PC-3 (cell line): ENCODE measurements around the gene FRMD5.

Experiments used
- EZH2 ChIP-seq: fragments of 300-600 bp; sonication (generic); IDR thresholded peaks from one replicate; pipeline ENCODE4 v1.6.1; 2017; ENCODE audit warnings: antibody characterized with exemption, mild to moderate bottlenecking, low read length; ENCODE audit not compliant: unreplicated experiment
- EZH2phosphoT487 ChIP-seq: fragments of 300-600 bp; sonication (generic); IDR thresholded peaks from 2 replicates; pipeline ENCODE4 v1.6.1; 2018; ENCODE audit warnings: mild to moderate bottlenecking, antibody characterized with exemption, low read length, borderline replicate concordance
- TF ChIP-seq, protein P1 (sequence below): fragments of 300-600 bp; sonication (generic); conservative IDR thresholded peaks from 2 replicates; pipeline ENCODE4 v1.5.1; 2017; ENCODE audit warnings: antibody characterized with exemption, low read depth, mild to moderate bottlenecking, low read length

GRCh38 chr15:43887901-43888300 is 307.2 kb downstream of the FRMD5 start:
- TF ChIP-seq, protein P1, sequence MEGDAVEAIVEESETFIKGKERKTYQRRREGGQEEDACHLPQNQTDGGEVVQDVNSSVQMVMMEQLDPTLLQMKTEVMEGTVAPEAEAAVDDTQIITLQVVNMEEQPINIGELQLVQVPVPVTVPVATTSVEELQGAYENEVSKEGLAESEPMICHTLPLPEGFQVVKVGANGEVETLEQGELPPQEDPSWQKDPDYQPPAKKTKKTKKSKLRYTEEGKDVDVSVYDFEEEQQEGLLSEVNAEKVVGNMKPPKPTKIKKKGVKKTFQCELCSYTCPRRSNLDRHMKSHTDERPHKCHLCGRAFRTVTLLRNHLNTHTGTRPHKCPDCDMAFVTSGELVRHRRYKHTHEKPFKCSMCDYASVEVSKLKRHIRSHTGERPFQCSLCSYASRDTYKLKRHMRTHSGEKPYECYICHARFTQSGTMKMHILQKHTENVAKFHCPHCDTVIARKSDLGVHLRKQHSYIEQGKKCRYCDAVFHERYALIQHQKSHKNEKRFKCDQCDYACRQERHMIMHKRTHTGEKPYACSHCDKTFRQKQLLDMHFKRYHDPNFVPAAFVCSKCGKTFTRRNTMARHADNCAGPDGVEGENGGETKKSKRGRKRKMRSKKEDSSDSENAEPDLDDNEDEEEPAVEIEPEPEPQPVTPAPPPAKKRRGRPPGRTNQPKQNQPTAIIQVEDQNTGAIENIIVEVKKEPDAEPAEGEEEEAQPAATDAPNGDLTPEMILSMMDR = no peak
- TF ChIP-seq EZH2 (no peak), EZH2phosphoT487 (no peak)
